Esophagus squamous epithelium (tissue), 4 donors: ENCODE results near the gene B9D1.

Experiments used
- POLR2A ChIP-seq, 4 donors: fragments of 450-650 bp; IDR thresholded peaks; one replicate each; pipeline ENCODE4 v1.6.1; 2017; ENCODE audit warnings: antibody characterized with exemption in 4 of 4, mild to moderate bottlenecking in 4 of 4, moderate library complexity in 3 of 4
- TF ChIP-seq, protein P1 (sequence below), 6 experiments: fragments of 450-650 bp in 4 of 6; fragments of 200-600 bp in 2 of 6; sonication (generic) in 2 of 6; IDR thresholded peaks; one replicate each; pipeline ENCODE4 v1.5.1; 2016 to 2019; ENCODE audit warnings: antibody characterized with exemption in 6 of 6, mild to moderate bottlenecking in 4 of 6, moderate library complexity in 4 of 6

GRCh38 chr17:19402171-19402570, 39.6 kb upstream of the B9D1 start:
- TF ChIP-seq, protein P1, sequence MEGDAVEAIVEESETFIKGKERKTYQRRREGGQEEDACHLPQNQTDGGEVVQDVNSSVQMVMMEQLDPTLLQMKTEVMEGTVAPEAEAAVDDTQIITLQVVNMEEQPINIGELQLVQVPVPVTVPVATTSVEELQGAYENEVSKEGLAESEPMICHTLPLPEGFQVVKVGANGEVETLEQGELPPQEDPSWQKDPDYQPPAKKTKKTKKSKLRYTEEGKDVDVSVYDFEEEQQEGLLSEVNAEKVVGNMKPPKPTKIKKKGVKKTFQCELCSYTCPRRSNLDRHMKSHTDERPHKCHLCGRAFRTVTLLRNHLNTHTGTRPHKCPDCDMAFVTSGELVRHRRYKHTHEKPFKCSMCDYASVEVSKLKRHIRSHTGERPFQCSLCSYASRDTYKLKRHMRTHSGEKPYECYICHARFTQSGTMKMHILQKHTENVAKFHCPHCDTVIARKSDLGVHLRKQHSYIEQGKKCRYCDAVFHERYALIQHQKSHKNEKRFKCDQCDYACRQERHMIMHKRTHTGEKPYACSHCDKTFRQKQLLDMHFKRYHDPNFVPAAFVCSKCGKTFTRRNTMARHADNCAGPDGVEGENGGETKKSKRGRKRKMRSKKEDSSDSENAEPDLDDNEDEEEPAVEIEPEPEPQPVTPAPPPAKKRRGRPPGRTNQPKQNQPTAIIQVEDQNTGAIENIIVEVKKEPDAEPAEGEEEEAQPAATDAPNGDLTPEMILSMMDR (IDR thresholded peaks at IDR 0.05), result no peak
- no peak for TF ChIP-seq POLR2A (IDR thresholded peaks at IDR 0.05)
